Measurements from ENCODE around the gene TBC1D7. TPM values are rescaled to one million over a fixed set of nuclear protein-coding genes. Genes with fewer than 3 reads are reported as not detected.

TBC1D7 gene
- total and polyA plus RNA-seq, 10 of the 15 experiments (the other 5 are each of a cell fraction or from before 2014, with no cell fraction given) = 20.1 to 65.9 (median 31.3) TPM

DNA sequence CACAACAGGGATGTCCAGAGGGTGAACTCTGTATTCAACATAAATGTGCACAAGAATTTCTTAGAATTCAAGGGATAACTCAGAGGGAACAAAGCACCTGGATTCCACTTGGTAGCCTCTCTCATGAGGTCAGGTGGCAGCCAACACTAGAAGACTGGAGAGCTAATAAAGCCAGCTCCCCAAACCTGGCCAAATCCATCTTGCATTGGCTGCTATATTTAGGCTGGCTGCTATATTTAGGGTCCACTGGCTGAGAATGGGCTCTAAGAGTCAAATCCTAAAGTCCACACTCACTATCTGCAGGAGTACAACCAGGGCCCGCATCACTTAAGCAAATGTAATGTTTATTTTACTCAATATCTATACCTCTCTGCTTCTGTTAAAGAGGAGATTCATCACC, 20.0 kb downstream of the TBC1D7 start (continued):
- TF ChIP-seq, protein P1, sequence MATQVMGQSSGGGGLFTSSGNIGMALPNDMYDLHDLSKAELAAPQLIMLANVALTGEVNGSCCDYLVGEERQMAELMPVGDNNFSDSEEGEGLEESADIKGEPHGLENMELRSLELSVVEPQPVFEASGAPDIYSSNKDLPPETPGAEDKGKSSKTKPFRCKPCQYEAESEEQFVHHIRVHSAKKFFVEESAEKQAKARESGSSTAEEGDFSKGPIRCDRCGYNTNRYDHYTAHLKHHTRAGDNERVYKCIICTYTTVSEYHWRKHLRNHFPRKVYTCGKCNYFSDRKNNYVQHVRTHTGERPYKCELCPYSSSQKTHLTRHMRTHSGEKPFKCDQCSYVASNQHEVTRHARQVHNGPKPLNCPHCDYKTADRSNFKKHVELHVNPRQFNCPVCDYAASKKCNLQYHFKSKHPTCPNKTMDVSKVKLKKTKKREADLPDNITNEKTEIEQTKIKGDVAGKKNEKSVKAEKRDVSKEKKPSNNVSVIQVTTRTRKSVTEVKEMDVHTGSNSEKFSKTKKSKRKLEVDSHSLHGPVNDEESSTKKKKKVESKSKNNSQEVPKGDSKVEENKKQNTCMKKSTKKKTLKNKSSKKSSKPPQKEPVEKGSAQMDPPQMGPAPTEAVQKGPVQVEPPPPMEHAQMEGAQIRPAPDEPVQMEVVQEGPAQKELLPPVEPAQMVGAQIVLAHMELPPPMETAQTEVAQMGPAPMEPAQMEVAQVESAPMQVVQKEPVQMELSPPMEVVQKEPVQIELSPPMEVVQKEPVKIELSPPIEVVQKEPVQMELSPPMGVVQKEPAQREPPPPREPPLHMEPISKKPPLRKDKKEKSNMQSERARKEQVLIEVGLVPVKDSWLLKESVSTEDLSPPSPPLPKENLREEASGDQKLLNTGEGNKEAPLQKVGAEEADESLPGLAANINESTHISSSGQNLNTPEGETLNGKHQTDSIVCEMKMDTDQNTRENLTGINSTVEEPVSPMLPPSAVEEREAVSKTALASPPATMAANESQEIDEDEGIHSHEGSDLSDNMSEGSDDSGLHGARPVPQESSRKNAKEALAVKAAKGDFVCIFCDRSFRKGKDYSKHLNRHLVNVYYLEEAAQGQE (IDR thresholded peaks at IDR 0.05; ENCODE audit: low read depth, low read length) = no peak
- no peak for TF ChIP-seq RAD21 (IDR thresholded peaks at IDR 0.05; ENCODE audit: insufficient read depth, low read depth, low read length)
- TF ChIP-seq ESRRA (IDR thresholded peaks at IDR 0.05; ENCODE audit: low read length) = no peak
- TF ChIP-seq ZBTB11 (CRISPR knock-in tag; IDR thresholded peaks at IDR 0.05) = no peak
- TF ChIP-seq SMAD5 (IDR thresholded peaks at IDR 0.05; ENCODE audit: low read depth) = no peak
- TF ChIP-seq, protein P2, sequence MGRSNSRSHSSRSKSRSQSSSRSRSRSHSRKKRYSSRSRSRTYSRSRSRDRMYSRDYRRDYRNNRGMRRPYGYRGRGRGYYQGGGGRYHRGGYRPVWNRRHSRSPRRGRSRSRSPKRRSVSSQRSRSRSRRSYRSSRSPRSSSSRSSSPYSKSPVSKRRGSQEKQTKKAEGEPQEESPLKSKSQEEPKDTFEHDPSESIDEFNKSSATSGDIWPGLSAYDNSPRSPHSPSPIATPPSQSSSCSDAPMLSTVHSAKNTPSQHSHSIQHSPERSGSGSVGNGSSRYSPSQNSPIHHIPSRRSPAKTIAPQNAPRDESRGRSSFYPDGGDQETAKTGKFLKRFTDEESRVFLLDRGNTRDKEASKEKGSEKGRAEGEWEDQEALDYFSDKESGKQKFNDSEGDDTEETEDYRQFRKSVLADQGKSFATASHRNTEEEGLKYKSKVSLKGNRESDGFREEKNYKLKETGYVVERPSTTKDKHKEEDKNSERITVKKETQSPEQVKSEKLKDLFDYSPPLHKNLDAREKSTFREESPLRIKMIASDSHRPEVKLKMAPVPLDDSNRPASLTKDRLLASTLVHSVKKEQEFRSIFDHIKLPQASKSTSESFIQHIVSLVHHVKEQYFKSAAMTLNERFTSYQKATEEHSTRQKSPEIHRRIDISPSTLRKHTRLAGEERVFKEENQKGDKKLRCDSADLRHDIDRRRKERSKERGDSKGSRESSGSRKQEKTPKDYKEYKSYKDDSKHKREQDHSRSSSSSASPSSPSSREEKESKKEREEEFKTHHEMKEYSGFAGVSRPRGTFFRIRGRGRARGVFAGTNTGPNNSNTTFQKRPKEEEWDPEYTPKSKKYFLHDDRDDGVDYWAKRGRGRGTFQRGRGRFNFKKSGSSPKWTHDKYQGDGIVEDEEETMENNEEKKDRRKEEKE (IDR thresholded peaks at IDR 0.05) = no peak
- TF ChIP-seq CEBPZ (IDR thresholded peaks at IDR 0.05; ENCODE audit: low read depth, low read length) = no peak

Measured in GM12878 (cell line).